GM18519 (cell line): Measurements from ENCODE around the gene RAI1.

Source experiments
- ATAC-seq: cut with Tn5 transposase; IDR thresholded peaks from one replicate; pipeline ENCODE4 v1.9.1; 2021; ENCODE audit warnings: mild to moderate bottlenecking, moderate library complexity; ENCODE audit not compliant: unreplicated experiment, low FRiP score

Gene RAI1

DNA sequence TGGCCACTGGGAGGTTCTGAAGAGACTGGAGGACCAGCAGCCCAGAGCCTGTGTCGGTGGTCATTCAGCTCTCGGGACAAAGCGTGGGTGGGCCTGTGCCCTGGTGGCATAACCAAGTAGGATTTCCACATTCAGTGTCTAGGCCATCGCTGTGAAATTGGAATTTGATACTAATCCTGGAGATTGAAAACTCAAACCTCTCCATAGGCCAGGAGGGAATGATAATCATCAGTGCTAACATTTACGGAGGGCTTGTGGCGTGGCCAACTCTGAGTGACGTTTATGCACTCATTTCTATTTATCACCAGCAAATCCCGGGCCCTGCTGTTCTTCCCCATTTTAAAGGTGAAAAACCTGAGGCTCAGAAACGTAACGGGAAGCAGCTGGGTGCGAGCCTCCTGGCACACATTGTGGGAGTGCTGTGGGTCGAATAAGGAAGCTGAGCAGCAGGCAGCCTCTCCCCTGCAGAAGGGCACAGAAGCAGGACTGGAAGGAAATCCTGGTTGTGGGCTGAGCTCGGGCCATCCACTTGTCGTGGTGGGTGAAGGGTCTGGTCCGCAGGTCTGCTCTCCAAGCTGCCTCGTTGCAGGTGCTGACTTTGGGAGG is 33.1 kb downstream of the RAI1 start:
- ATAC-seq = no peak

DNA sequence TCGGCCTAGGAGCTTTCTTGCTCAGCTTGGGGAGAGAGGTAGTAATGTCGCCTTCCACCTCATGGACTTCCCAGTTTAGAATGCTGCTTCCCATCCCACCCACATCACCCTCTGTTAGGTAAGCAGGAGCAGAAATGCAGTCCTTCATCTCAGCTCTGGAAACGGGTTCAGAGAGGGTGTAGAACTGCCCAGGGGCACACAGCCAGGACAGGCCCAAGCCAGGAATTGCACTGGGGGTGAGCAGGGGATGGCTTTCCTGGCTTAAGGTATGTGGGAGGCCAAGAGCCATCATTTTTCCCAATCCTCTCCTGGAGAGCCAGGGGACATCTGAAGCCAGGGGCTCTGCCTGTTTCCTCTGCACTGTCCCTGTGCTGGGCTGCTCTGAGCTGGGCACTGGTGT is 33.6 kb downstream of the RAI1 start:
- ATAC-seq = no peak

DNA sequence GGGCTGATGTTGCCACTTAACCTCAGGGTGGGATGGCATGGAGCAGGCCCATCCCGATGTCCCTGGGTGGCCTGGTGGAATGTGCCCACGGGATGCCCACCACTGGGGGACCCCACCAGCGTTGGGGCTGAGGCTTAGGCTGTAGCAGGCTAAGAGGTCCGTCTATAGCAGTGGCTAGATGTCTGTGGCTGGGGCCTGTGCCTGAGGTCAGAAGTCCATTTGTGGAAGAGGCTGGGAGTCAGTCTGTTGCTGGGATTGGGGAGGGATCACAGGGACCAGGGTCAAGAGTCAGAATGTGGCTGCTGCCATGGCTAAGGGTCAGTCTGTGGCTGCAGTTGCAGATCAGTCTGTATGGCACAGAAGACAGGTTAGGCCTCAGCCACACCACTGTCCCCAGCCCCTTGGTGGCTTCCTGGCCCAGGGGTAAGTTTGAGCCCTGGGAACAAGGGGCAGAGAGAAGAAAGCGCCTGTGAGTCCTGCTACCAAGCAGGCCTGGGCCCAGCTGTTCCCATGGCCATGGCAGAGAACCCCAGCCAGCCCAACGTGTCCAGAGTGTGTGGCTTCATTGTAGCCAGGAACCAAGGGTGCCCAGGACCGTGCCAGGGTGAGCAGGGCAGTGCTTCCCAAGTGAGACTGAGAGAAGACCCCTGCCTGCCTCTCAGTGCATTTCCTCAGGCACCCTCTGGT is 35.7 kb downstream of the RAI1 start:
- ATAC-seq = no peak

DNA sequence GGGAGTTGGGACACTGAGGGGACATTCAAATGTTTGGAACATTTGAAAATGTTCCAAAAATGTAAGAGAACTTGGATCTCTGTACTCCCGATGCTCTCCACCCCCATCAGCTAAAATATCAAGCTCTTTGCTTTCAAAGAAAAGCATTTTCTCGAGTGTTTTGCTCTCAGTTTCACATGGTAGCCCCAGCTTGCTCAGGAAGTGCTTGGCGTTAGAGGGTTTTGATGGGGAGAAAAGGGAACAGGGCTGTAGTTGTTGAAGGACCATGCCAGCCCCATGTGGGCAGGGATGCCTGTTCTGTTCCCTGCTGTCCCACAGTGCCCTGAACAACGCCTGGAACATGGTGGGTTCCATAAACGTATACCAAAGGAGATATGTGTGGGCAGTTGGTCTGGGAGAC is 37.0 kb downstream of the RAI1 start:
- ATAC-seq = no peak

DNA sequence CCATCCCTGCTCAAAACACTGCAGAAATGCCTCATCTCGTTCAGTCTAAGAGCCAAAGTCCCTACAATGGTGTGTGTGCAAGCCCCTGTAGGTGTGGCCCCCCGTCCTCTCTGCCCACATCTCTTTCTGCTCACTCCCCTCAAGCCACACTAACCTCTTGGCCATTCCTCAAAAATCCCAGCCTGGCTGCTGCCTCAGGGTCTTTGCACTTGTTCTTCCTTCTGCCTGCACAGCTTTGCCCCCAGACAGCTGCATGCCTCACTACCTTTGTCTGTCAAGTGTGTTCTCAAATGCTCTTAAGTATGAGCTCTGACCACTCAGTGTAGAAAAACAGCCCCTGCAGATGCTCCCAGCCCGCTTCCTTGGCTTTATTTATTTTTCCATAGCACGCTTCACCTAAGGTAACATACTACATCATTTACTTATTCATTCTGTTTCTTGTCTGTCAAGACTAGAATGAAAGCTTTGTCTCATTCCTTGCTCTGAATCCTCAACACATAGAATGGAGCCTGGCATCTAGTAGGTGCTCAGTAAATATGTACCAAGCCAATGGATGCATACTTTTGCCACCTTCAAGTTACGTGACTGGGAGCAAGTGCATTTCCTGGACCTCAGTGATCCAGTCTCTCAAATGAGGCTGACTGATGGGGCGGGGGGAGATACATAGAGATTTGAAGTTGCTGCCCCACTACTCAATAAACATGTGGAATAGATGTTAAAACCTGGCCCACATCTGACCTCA is 38.1 kb downstream of the RAI1 start:
- no peak for ATAC-seq

DNA sequence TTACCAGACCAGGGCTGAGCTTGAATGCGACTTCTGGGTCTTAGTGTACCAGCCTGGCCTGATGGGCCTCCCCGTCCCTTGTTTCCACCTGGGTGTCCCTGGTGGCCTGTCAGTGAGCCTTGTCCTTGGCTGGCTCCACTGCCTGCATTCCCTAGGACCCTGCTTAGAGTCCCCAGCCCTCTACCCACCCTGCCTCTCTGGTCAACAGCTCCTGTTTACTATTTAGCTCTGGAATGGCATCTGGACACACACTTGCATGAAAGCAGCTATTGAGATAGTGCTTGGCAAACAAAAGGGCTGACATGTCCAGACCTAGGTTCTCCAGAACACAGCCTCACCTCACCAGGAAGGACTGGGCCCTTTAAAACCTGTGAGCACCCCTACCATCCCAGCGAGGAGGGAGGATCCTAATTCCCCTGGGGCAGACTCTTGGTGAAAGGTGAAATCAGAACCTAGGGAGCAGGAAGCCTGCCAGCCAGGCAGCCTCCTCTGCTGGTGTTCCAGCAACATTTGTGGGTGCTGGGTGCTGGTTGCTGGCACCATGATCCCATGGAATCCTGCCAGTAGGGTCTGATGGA is 38.8 kb downstream of the RAI1 start:
- ATAC-seq = no peak

DNA sequence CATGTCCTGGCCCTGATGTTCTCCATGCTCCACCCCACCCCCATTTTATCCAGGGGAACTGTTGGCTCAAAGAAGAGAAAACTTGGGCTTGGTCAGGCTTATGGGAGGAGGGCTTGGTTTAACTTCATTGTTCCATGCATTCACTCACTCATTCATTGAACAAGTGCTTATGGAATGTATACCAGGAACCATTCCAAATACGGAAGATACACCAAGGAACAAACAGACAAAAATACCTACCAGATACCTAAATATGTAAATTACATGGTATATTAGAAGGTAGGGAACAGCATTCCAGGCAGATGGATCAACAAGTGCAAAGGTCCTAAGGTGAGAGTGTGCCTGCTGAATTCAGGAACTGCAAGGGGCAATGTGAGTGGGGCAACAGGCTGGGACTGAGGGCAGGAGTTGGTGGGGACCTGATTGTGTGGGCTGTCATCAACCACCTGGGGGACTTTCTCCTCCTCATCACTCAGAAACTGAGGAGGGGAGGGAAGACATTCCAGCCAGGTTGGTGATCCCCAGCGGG is 39.9 kb downstream of the RAI1 start:
- no peak for ATAC-seq

DNA sequence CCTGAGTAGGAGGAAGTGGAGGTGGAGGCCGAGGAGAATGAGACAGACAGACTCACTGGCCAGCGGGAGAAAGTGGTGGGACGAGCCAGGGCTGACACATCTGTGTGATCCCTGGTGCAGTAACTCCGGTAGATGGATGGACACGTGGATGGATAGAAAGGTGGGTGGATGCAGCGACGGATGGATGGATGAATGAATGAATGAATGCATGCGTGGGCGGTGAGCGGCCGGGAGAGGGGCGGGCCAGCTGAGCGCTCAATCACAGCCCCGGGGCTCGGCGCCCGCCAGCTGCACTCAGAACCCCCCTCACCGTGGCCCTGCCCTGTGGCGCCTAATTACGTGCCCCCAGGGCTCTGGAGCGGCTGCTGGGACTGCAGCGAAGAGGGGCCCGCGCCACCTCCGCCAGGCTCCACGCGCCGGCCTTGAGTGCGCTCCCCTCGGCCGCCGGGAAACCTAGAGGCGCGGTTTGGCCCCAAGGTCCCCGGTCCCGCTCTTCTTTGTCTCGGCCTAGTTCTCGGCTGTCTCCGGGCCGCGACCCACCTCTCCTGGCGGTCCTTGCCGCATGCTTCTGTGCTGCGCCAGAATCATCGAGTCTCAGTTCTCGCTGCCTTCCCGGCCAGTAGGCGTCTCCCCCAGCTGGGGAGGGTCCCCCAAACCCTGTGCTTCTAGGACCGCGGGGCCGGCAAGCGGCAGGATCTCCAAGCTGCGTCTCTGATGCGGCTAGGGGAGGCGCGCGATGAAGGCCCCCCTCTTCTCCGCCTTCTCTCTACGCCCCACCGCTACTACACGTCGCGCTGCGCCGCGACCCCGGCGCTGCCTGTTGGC is 41.0 kb downstream of the RAI1 start:
- no peak for ATAC-seq

DNA sequence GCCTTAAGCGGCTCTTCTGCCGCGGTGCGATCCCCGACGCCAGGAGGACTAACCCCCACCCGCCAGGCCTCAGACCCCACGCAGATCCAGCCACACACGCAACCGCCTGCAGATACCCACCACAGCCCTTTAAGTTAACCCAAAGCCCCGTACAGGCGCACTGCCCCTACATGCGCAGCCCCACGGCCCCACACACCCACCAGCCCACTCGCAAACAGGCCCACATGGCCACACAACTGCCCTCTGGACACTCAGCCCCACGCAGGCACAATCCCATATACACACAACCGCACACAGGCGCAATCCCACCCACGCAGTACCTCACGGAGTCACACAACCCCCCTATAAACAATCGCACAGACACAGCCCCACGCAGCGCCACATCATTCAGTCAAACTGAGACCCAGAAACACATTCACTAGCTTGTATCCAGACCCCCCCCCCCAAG is 41.7 kb downstream of the RAI1 start:
- no peak for ATAC-seq

DNA sequence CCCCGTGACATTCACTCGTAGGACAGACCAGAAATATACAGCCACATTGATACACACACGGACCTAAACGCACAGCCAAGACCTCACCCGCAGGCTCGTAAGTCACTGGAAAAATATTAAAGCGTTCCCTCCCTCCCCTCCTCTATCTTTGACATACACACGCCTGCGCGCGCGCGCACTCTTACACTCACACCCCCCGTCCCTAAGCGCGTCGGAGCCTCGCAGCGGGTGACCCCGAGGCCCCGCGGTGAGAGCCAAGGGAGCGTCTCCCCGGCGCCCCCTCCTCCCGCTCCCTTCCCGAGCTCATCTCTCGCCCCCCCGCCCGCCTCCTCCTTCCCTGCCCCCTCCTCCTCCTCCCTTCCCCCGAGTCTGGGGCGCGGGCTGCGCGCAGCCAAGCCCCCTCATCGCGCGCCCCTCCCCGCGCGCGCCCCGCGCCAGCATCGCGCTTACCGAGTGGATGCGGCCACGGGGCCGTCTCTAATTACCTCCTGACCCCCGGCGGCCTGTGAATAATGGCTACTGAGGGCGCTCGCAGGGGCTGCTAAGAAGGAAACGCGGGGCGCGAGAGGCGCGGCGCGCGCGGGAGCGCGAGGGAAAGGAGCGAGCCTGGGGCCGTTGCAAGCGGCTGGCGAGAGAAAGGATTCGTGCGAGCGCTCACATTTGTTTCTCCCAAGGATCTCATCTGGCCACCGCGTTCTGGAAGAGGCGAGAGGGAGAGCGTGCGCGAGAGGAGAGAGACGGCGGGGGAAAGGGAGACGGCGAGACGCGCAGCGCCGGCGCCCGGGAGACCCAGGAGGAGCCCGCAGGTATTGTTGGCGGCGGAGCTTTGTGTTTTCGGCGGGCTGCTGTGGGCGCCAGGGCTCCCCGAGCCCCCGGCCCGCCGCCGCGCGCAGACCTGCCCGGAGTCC is 42.4 kb downstream of the RAI1 start:
- no peak for ATAC-seq

DNA sequence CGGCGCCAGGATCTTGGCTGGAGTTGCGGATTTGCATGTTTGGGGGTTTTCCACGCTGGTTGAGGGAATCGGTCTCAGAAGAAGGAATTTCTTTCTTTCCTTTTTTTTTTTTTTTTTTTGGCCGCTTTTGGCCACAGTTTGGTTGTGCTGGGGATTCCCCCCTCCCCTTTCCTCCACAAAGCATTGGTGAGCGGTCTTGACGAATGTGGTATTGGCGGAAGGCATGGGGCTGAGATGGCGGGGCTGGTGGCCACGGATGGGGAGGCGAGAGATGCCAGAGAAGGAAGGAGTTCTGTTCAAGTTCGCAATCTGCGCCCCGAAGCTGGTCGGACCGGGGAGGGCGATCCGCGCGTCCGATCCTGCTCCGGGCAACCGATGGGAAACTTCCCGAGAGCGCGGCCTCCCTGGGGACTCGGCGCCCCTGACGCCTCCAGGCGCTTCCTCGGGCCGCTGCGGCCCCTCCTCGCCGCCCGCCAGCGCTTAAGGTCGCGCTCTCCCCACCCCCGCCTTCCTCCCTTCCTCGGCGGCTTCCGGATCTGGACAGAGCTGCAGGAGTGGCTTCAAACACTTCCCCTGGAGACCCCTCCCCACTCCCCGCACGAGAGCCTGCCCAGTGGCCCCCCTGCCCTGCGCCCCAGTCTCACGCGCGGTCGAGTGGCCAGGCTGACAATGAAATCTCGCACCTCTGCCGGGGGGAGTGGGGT is 43.2 kb downstream of the RAI1 start:
- ATAC-seq = no peak

DNA sequence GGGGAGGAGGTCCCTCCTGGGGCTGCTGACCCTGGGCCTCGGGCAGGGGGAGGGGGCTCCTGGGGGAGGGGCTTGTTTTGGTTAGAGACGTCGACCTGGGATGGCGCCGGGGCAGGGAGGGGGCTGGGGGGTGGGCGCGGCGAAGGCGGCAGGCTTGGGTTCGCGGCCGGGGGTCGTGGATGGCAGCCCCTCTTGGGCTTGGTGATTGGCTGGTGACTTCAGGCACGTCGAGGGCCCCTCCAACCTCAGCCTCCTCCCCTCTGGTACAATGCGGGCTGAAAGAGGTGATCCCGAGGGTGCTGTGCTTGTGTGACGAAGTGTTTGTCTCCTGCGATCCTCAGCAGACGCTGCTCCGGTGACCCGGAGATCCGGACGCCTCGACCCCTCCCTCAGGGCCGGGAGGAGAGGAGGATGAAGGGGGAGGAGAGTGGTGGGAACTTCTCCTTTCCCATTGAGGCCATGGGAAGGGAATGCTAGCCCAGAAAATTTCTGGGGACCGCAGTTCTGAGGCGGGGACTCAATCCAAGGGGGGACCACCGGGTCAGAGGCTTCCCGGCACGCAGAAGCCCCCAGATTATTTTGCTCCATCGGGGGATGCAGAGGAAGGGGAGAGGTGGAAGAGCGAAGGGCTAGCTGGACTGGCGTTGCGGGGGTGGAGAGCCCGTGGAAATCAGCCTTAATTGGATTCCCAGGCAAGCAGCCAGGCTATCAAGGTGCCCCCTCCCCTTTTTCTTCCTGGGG is 43.9 kb downstream of the RAI1 start:
- ATAC-seq = no peak

DNA sequence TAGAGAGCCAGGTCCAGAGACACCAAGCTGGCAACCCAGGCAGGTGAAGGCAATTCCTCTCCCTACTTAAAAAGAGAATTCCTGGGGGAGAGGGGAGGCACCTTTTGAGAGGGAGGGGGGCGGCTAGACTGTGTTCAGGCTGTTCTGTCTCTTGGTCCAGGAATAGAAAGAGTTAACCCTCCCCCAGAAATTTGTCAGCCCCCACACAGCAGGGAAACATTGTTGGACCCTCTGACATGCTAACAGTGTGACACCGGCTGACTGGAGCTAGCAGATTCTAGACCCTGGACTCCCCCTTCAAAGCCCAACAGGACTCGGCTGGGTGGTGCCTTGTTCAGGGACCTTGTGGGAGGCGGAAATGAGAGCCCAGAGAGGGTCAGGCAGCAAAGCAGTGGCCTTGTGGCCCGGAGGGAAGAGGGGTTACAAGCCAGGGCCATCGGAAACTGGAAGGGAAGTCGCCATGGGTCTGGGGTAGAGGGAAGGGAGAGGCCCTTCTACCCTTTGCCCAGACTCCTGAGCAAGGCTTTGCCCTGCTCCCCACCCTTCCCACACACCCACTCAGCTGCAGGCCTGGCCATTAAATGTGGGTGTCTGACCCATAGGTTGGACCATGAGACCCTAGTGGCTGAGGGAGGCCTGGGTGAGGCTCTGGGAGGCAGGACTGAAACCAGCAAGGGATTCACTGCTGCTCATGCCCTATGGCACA is 44.6 kb downstream of the RAI1 start:
- no peak for ATAC-seq

DNA sequence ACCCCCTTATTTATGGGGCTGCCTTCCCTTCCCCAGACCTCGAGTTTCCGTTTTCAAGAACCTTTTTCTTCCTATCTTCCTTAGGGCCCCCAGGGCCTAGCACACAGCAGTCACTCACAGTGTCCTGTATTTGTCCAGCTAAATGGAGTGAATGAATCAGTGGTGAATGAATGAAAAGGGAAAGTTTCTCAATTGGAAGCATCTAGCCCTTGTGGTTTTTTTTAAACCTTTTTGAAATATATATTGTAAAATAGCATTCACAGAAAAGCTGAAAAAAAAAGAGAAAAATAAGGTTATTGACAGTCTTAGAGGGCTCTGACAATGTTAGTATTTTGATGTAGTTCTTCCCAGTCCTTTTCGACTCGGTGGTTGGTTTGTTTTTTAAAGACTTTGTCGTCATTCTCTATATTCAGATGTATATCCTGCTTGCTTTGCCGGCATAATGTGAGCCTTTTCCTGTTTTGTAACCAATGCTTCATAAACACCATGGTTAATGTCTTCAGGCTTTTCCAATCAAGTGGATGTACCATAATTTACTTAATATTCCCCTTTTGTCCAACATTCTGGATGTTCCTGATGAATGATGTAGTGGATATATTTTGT is 45.3 kb downstream of the RAI1 start:
- ATAC-seq = no peak

DNA sequence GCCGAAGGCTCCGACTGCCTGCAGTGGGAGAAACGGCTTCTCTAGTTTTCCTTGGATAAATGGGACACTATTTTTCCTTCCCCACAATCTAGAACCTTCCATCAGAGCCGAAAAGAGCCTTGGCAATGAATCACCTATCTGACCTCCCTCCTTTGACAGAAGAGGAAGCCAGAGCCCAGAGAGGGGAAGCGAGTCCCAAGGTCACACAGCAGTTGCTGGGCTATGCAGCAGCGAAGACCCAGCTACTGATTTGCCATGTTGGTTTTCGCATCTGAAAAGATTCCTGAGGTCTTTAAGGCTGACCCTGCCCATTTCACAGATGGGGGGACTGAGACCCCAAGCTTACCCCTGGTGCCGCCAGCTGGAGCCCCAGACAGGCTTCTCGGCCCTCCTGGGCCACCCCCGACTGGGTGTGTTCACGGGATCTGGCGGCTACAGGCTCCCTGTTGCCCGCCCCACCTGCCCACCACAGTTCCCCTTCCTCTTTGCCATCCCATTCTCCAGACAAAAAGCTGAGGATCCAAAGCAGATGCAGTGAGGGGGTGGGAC is 45.9 kb downstream of the RAI1 start:
- no peak for ATAC-seq

DNA sequence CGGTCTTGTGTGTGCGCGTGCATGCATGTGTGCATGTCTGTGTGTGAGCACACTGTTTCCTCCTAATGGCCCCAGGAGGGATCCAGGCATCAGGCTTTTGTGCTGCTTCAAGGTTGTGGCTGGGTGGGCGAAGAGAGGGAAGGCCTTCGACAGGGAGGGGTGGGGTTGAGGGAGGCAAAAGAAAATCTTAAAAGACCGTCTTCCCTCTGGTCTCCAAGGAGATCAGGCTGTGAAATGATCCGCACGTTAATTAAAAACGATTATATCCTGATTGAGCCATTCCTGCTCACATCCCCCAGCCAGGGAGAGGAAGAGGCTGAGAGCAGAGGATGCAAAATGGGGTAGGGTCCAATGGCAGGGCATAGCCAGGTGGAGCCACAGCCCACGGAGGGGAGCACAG is 46.9 kb downstream of the RAI1 start:
- no peak for ATAC-seq
